NCI-H446 (cell line): Measurements from ENCODE around the gene TUBB3.
"Not testable (repeated sequence)": the region's sequence is repeated elsewhere in the genome, so short reads cannot be mapped to it uniquely, and the experiment has no call there.

Experiments used
- DNase-seq, 2 experiments: peaks; one replicate each; lab custom pipeline; 2025; lab: John Stamatoyannopoulos, UW

TUBB3 gene

DNA sequence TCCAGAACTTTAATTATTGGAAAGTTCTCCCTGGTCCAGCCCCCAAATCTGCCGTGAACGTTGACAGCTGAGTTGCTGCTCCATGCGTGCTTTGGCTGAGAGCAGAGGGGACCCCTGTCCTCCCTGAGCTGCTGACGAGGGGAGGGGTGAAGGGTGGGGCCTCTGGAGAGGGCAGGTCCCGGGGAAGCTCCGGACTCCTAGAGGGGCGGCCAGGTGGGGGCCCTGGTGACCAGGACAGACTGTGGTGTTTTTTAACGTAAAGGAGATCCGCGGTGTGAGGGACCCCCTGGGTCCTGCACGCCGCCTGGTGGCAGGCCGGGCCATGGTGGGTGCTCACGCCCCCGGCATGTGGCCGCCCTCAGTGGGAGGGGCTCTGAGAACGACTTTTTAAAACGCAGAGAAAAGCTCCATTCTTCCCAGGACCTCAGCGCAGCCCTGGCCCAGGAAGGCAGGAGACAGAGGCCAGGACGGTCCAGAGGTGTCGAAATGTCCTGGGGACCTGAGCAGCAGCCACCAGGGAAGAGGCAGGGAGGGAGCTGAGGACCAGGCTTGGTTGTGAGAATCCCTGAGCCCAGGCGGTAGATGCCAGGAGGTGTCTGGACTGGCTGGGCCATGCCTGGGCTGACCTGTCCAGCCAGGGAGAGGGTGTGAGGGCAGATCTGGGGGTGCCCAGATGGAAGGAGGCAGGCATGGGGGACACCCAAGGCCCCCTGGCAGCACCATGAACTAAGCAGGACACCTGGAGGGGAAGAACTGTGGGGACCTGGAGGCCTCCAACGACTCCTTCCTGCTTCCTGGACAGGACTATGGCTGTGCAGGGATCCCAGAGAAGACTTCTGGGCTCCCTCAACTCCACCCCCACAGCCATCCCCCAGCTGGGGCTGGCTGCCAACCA, 4.4 kb upstream of the TUBB3 start, which contains the start of gene MC1R:
Gene MC1R (plus strand): TSS at position 410 of the 895 bp plus-strand sequence. CDS start 397 bp downstream, at position 807.
- DNase-seq: no peak

DNA sequence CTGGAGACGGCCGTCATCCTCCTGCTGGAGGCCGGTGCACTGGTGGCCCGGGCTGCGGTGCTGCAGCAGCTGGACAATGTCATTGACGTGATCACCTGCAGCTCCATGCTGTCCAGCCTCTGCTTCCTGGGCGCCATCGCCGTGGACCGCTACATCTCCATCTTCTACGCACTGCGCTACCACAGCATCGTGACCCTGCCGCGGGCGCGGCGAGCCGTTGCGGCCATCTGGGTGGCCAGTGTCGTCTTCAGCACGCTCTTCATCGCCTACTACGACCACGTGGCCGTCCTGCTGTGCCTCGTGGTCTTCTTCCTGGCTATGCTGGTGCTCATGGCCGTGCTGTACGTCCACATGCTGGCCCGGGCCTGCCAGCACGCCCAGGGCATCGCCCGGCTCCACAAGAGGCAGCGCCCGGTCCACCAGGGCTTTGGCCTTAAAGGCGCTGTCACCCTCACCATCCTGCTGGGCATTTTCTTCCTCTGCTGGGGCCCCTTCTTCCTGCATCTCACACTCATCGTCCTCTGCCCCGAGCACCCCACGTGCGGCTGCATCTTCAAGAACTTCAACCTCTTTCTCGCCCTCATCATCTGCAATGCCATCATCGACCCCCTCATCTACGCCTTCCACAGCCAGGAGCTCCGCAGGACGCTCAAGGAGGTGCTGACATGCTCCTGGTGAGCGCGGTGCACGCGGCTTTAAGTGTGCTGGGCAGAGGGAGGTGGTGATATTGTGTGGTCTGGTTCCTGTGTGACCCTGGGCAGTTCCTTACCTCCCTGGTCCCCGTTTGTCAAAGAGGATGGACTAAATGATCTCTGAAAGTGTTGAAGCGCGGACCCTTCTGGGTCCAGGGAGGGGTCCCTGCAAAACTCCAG, 3.4 kb upstream of the TUBB3 start:
- DNase-seq: no peak

DNA sequence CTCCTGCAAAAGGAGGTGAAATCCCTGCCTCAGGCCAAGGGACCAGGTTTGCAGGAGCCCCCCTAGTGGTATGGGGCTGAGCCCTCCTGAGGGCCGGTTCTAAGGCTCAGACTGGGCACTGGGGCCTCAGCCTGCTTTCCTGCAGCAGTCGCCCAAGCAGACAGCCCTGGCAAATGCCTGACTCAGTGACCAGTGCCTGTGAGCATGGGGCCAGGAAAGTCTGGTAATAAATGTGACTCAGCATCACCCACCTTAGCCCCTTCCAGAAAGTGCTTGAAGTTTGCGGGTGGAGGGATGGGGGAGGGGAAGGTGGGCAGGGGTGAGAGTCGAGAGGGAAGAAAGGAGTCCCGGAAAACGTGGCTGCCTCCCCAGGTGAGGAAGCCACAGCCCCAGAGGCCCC, 2.4 kb upstream of the TUBB3 start:
- no peak for DNase-seq

GRCh38 chr16:89921131-89921701, 1.9 kb upstream of the TUBB3 start:
- DNase-seq: no peak

DNA sequence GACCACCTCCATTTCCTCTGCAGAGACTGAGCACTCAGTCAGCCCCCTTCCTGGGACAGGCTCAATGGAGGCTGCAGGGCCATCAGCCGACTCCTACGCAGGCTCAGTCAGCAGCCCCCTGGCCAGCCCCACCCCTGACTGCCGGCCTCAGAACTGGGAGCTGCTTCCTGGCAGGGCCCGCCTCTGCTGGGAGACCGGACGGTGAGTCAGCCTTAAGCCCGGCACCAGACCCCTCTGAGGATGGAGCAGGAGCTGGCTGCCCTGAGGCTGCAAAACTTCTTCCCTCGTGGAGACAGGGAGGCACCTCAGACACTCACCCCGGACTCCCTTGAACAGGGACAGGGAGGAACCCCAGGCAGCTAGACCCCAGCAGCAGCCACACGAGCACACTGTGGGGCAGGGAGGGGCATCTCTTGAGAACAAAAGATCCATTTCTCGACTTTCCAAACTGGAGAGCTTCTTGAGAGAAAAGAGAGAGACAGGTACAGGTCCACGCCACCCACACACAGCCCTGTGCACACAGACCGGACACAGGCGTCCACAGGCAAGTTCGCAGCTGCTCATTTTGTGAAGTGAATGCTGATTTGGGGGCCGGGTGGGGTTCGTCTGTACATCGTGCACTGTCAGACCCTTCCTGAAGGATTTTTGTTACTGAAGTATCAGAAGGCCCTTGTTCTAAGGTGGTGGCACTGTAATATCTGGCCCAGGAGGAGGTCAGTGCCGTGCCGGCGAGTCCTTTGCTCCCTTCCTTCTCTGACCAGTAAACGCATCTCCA, 1.3 kb upstream of the TUBB3 start:
- DNase-seq: peak in 1 of 2 experiments; percentile 45

- peak in 1 of 2 experiments; percentile 52 for DNase-seq
Measured at GRCh38 chr16:89922477-89922883, 662 bp upstream of the TUBB3 start.

- DNase-seq: no peak
Measured at GRCh38 chr16:89923640-89924296, 626 bp downstream of the TUBB3 start.

GRCh38 chr16:89924297-89924924, 1.3 kb downstream of the TUBB3 start:
- DNase-seq: peak; percentile 39 to 67

GRCh38 chr16:89924925-89925307, 1.8 kb downstream of the TUBB3 start:
- DNase-seq: no peak

DNA sequence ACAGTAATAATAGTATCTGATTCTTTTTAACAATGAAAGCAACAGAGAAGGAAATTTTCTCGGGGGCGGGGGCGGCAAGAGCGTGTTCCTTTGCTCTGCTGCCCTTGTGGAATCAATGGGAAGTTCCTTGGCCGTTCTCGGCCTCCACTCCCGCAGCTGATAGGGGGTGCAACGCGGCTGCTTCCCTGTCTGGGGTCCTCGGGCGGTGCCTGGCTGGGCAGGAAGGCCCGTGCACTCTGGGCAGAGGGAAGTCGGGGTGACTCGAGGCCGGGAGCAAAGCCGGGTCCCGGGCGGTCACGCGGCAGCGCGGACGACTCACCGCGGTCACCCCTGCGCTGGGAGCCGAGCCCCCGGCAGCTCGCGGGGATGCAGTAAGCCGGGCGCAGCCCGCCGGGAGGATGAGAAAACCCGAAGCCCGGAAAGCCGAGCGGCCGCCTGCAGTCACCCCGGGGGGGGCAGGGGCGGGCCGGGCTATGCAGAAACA, 2.5 kb downstream of the TUBB3 start:
- no peak for DNase-seq

DNA sequence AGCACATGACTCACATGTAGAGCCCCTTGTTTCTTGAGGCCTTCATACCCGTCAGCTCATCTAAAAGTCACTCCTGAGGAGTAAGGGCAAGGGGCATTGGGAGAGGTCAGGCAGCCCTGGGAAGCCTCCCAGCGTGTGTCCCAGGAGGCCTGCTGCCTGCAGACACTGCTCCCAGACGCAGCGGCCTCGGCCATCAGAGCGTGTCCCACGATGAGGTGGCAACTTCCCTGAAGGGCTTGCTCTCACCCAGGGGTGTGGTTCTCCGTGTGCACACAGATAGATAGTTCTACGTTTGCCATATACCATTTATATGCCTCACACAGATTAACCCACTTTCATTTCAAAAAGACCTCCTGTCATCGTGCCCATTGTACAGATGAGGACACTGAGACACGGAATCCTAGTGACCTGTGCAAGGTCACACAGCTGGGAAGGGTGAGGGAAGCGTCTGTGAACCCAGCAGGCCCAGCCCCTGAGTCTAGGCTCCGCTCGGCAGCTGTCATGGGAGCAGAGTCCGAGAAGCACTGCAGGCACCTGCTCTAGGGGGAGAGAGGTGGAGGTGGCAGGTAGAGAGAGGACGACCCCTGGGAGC, 8.3 kb downstream of the TUBB3 start:
- DNase-seq: no peak

DNA sequence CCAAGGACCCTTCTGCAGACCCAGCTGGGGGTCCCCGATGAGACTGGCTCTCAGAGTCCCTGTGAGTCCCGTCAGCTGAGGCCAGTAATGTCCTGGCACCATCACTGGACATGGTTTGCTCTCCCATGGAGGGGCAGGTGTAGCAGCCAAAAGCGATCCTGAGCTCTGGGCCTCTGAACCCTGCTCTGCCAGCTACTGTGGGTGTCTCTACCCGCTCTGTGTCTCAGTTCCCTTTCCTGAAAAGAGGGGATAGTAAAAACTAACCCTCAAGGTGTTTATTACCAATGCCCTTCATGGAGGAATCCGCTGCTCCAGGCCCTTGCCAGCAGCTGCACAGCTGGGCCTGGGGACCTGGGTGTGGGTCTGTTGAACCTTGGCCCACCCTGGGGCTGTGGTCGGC, 8.8 kb downstream of the TUBB3 start:
- DNase-seq: no peak

GRCh38 chr16:89934019-89934418, 10.9 kb downstream of the TUBB3 start:
- DNase-seq: not testable (repeated sequence)

DNA sequence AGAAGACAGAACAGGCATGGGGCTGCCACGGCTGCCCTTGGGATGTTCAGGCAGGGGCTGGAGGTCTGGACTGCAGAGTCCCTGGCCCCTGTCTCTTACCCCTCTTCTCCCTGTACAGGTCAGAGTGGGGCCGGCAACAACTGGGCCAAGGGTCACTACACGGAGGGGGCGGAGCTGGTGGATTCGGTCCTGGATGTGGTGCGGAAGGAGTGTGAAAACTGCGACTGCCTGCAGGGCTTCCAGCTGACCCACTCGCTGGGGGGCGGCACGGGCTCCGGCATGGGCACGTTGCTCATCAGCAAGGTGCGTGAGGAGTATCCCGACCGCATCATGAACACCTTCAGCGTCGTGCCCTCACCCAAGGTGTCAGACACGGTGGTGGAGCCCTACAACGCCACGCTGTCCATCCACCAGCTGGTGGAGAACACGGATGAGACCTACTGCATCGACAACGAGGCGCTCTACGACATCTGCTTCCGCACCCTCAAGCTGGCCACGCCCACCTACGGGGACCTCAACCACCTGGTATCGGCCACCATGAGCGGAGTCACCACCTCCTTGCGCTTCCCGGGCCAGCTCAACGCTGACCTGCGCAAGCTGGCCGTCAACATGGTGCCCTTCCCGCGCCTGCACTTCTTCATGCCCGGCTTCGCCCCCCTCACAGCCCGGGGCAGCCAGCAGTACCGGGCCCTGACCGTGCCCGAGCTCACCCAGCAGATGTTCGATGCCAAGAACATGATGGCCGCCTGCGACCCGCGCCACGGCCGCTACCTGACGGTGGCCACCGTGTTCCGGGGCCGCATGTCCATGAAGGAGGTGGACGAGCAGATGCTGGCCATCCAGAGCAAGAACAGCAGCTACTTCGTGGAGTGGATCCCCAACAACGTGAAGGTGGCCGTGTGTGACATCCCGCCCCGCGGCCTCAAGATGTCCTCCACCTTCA, 11.7 kb downstream of the TUBB3 start:
- DNase-seq: no peak

DNA sequence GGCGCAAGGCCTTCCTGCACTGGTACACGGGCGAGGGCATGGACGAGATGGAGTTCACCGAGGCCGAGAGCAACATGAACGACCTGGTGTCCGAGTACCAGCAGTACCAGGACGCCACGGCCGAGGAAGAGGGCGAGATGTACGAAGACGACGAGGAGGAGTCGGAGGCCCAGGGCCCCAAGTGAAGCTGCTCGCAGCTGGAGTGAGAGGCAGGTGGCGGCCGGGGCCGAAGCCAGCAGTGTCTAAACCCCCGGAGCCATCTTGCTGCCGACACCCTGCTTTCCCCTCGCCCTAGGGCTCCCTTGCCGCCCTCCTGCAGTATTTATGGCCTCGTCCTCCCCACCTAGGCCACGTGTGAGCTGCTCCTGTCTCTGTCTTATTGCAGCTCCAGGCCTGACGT, 12.5 kb downstream of the TUBB3 start:
- not testable (repeated sequence) for DNase-seq

GRCh38 chr16:89936034-89936433, 12.9 kb downstream of the TUBB3 start:
- no peak for DNase-seq

GRCh38 chr16:89936508-89936907, 13.4 kb downstream of the TUBB3 start:
- DNase-seq: no peak

GRCh38 chr16:89936981-89937380, 13.8 kb downstream of the TUBB3 start:
- no peak for DNase-seq
